AG09319 (cell line): Measurements from ENCODE around the gene FHAD1.

Source experiments
- DNase-seq: peaks from one replicate; pipeline ENCODE4 v3.0.0-alpha.2; 2010; ENCODE audit warnings: low read depth; ENCODE audit errors: extremely low read depth
- TF ChIP-seq, protein P1 (sequence below): IDR thresholded peaks from 2 replicates; pipeline ENCODE4 v1.5.1; 2011; ENCODE audit warnings: low read depth, mild to moderate bottlenecking, inconsistent platforms, low read length, moderate library complexity

The FHAD1 gene

GRCh38 chr1:15246960-15247614, at the start of gene FHAD1:
TSS of gene FHAD1 (plus strand) at chr1:15247223. CDS start at chr1:15251785, 4,562 bp downstream.
- DNase-seq, result no peak
- TF ChIP-seq, protein P1, sequence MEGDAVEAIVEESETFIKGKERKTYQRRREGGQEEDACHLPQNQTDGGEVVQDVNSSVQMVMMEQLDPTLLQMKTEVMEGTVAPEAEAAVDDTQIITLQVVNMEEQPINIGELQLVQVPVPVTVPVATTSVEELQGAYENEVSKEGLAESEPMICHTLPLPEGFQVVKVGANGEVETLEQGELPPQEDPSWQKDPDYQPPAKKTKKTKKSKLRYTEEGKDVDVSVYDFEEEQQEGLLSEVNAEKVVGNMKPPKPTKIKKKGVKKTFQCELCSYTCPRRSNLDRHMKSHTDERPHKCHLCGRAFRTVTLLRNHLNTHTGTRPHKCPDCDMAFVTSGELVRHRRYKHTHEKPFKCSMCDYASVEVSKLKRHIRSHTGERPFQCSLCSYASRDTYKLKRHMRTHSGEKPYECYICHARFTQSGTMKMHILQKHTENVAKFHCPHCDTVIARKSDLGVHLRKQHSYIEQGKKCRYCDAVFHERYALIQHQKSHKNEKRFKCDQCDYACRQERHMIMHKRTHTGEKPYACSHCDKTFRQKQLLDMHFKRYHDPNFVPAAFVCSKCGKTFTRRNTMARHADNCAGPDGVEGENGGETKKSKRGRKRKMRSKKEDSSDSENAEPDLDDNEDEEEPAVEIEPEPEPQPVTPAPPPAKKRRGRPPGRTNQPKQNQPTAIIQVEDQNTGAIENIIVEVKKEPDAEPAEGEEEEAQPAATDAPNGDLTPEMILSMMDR, result no peak

DNA sequence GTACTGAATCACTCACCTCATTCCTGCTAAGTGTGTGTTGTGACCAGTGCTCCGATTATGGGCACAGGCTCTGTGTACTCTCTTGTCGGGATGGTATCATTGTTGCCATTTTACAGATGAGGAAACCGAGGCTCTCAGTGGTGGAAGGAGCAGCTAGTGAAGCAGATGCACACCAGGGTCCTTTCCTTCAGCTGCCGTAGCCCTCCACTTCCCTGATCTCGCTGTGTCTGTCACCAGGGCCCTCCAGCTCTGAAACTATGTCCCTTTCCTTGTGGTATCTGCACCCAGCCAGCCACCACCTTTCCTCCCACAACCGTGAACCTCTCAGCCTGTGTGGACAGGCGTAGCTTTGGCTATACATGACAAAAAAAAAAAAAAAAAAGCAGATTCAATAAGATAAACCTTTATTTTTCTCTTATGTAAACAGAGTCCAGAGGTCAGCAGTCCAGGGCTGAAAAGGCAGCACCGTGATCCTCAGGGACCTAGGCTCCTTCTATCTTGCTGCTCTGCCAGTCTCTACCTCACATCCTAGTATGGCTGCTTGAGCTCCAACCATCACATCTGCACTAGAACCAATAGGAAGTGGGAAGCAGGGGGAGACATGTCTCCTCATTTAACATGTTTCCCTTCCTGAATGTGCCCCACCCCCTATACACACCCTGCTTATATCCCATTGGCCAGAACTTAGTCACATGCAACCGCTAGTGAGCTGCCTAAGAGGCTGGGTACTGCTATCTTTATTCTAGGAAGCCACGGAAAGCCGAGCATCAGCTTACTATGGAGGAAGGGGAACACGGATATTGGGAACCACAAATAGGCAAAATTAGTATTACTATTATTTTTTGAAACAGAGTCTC, 49.2 kb upstream of the FHAD1 start:
- TF ChIP-seq, protein P1, result no peak
- no peak for DNase-seq

- TF ChIP-seq, protein P1, result no peak
- no peak for DNase-seq
Observed at GRCh38 chr1:15198684-15199083, 48.3 kb upstream of the FHAD1 start.

GRCh38 chr1:15201221-15201620, 45.8 kb upstream of the FHAD1 start:
- DNase-seq, result no peak
- TF ChIP-seq, protein P1, result no peak

DNA sequence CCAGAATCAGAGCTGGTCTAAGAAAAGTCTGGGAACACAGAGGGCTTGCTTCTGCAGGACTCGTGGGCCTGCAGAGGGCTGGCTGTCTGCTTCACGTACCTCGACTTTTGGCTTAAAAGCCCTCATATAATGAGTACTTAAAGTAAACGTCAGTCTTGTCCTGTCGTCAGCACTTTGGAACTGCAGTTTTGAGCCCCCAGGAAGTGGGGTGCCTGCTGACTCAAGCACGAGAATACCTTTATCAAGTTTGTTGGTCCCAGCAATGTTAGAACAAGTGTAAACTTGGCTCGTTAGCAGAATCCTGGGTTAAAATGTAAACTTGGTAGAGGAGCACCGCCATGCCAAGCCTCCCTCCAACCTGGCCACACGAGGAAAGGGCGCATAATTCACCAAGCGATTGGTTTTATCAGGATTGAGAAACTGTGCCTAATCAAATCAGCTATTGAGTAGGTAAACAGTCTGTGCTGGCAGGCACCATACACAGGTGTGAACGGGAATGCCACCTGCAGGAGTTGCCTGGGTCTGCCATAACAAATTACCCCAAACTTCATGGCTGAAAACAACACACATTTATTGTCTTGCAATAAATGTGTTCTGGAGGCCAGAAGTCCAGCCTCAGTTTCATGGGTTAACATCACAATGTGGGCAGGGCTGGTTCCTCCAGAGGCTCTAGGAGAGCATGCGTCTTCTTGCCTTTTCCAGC, 45.0 kb upstream of the FHAD1 start:
- TF ChIP-seq, protein P1, result no peak
- DNase-seq, result no peak

DNA sequence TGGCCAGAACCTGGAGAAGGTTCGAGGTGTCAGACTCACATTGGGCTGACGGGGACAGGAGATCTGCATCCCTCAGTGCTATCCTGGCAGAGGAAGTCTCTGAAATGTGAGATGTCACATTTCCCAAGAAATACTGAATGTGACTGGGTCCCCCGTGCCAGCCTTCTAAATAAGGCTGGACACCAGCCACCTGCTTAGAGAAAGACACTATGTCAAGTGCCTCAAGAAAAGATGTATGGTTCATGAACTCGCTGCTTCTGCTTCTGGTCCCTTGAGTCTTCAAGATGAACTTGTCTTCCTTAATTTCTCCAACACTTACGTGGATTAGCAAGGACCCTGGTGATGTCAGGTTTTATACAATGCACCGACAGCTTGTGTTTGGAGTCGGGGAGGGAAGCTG, 42.1 kb upstream of the FHAD1 start:
- DNase-seq, result no peak
- TF ChIP-seq, protein P1, result no peak
